ENCODE measurements around the gene CIAO2A. TPM values are rescaled to one million over a fixed set of nuclear protein-coding genes. Genes with fewer than 3 reads are reported as not detected.

CIAO2A gene
- total and polyA plus RNA-seq, 2 donors (not counting 3 experiments of a cell fraction or from before 2014, with no cell fraction given) = 37.1 to 55.3 TPM

DNA sequence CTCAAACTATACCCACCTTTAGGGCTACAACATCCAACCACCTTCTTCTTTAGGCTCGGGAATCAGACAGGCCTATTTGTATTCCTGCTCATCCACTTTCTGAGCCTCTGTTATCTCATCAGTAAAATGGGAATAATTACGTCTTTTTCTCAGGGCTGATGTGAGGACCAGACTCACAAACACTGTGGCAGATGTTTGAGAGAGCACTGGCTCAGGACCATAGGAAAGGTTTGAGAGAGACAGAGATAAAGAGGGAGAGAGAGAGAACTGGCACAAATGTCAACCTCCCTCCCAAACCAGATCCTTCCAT is 42.6 kb downstream of the CIAO2A start:
- TF ChIP-seq, protein P1, sequence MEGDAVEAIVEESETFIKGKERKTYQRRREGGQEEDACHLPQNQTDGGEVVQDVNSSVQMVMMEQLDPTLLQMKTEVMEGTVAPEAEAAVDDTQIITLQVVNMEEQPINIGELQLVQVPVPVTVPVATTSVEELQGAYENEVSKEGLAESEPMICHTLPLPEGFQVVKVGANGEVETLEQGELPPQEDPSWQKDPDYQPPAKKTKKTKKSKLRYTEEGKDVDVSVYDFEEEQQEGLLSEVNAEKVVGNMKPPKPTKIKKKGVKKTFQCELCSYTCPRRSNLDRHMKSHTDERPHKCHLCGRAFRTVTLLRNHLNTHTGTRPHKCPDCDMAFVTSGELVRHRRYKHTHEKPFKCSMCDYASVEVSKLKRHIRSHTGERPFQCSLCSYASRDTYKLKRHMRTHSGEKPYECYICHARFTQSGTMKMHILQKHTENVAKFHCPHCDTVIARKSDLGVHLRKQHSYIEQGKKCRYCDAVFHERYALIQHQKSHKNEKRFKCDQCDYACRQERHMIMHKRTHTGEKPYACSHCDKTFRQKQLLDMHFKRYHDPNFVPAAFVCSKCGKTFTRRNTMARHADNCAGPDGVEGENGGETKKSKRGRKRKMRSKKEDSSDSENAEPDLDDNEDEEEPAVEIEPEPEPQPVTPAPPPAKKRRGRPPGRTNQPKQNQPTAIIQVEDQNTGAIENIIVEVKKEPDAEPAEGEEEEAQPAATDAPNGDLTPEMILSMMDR (IDR thresholded peaks at IDR 0.05; ENCODE audit: extremely low read depth in 1 of 2, insufficient read depth in 1 of 2, low read depth in 1 of 2, low read length in 2 of 2) = no peak
- TF ChIP-seq, protein P2, sequence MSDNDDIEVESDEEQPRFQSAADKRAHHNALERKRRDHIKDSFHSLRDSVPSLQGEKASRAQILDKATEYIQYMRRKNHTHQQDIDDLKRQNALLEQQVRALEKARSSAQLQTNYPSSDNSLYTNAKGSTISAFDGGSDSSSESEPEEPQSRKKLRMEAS (IDR thresholded peaks at IDR 0.05; ENCODE audit: insufficient read depth, insufficient read length) = no peak
- TF ChIP-seq MYC (IDR thresholded peaks at IDR 0.05; ENCODE audit: low read depth, low read length) (no peak), POLR2A (IDR thresholded peaks at IDR 0.05; ENCODE audit: low read depth, low read length) (no peak), POLR2AphosphoS5 (IDR thresholded peaks at IDR 0.05; ENCODE audit: insufficient read depth, low read depth, low read length) (no peak), EZH2 (IDR thresholded peaks at IDR 0.05; ENCODE audit: borderline replicate concordance, low read depth, low read length, severe bottlenecking) (no peak), JUN (IDR thresholded peaks at IDR 0.05; ENCODE audit: borderline replicate concordance, insufficient read depth, insufficient read length, low read depth) (no peak), GATA2 (IDR thresholded peaks at IDR 0.05; ENCODE audit: insufficient read depth, insufficient read length, low read depth, low read length) (no peak), FOS (IDR thresholded peaks at IDR 0.05; ENCODE audit: borderline replicate concordance, insufficient read depth, low read length) (no peak)
- Histone ChIP-seq H3K4me3 (replicated peaks in 1 of 3; ENCODE audit: insufficient read depth in 1 of 3, low read depth in 1 of 3, low read length in 3 of 3) (no peak overlapping the region), H3K9ac (replicated peaks; ENCODE audit: extremely low read depth, insufficient read depth, low read length) (no peak overlapping the region), H3K27me3 (ENCODE audit: control insufficient read depth in 2 of 2, insufficient read depth in 2 of 2, low read length in 2 of 2) (peaks cover 3 to 5% of the 10 kb centered on the region in 2 experiments), H3K9me3 (replicated peaks; ENCODE audit: control insufficient read depth, insufficient read depth, low read length) (no peaks in the 10 kb centered on the region), H3K79me2 (ENCODE audit: control insufficient read depth, insufficient read depth, low read length) (no peaks in the 10 kb centered on the region), H3K36me3 (ENCODE audit: control insufficient read depth in 2 of 2, extremely low read depth in 1 of 2, insufficient read depth in 2 of 2, low read length in 2 of 2) (no peaks in the 10 kb centered on the region), H3K27ac (ENCODE audit: insufficient read depth, low read depth, low read length) (no peak overlapping the region), H3K4me1 (ENCODE audit: control insufficient read depth, extremely low read depth, insufficient read depth, low read length) (peaks cover 3% of the 10 kb centered on the region), H3K4me2 (ENCODE audit: insufficient read depth, low read length) (no peak overlapping the region), H3K9me1 (replicated peaks; ENCODE audit: control insufficient read depth, extremely low read depth, insufficient read depth, low read length) (no peaks in the 10 kb centered on the region), H4K20me1 (replicated peaks; ENCODE audit: control insufficient read depth, extremely low read depth, insufficient read depth, low read length) (no peaks in the 10 kb centered on the region), H2AFZ (ENCODE audit: low read depth, low read length) (no peak overlapping the region)
- ChIA-PET CTCF (interaction anchor here (1.0 to 1.6 kb wide), 3 partner anchors 15 to 299 kb away, joined by 3 to 6 read pairs (median 5); no protein-coding TSS in a partner anchor), POLR2A (no interaction called here)
- FAIRE-seq (no peak), DNase-seq (ENCODE audit: low read depth, low spot score) (no peak)
- dilution Hi-C loops (cut with MboI; ENCODE audit: extremely low pct_ligation_motif_present, low sequenced_read_pairs) (no loop called here), intact Hi-C loops (cut with micrococcal nuclease) (no loop called here)
- BruUV-seq (replicated peaks) = no TSS peak
